Smooth muscle cell of bladder (primary cell): ENCODE results near the gene IMMP2L. TPM values are rescaled to one million over a fixed set of nuclear protein-coding genes. Genes with fewer than 3 reads are reported as not detected.

Source experiments
- total RNA-seq: library from RNA; depleted of rRNA; stranded (reverse); fragments of >200 nt; gene quantifications from 2 replicates; pipeline ENCODE4 v1.2.3, GENCODE V29; 2014

Gene IMMP2L
- 8.8 and 14.3 TPM in 2 replicates for total RNA-seq

GRCh38 chr7:111561904-111562732 is at the start of gene IMMP2L:
IMMP2L (minus strand) TSS chr7:111562492.

GRCh38 chr7:111090846-111091245 is 471.4 kb downstream of the IMMP2L start, which contains the start of gene LRRN3:
LRRN3 (plus strand) TSS chr7:111091127; CDS start chr7:111122773, 31,646 bp downstream.

